CD4-positive, alpha-beta T cell treated with Interferon gamma for 1 hour (primary cell): ENCODE measurements around the gene ZBTB5.
A peak's percentile ranks its signal among the peaks of the same experiment; 100 is the strongest.
"Not testable (repeated sequence)": the region's sequence is repeated elsewhere in the genome, so short reads cannot be mapped to it uniquely, and the experiment has no call there.

Experiments used
- DNase-seq: peaks from one replicate; pipeline ENCODE4 v3.0.0-alpha.2; 2020

The ZBTB5 gene

DNA sequence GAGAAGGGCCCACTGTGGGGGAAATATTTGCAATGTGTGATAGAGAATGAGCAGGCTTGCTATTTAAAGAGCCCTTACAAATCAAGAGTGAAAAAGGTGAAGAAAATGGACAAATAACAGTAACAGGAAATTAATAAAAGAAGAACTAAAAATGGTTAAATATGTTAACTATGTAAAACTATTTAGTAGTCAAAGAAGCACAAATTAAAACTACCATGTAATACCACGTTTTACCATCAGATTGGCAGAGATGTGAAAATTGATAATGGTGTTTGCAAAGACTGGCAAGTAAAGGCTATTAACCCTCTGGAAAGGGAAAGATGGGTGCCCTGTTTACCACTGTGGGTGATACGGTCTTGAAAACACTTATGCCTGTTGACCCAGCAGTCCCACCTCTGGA, 65.9 kb downstream of the ZBTB5 start:
- DNase-seq = no peak

DNA sequence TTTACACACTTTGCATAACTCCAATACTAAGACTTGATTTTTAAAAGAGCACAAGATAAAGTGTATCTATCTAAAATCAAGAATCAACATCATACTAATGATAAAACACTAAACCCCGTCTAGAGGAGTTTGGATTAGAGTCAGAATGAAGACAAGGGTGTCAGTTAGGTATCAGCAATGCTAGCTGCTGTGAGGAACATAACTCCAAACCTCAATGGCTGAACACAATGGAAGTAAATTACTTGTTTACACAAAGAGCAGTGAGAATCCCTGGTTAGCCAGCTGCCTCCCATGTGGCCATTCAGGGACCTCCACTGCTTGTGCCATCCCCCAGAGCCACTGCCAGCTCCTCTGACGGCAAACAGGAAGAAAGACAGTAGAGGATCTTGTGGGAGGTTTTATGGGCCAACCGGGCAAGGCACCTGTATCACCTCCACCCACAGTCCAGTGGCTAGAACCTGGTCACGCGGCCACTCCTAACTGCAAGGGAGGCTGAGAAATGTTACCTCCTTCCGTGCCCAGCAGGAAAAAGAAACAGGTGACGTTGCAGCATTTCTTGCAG, 66.7 kb downstream of the ZBTB5 start:
- no peak for DNase-seq

DNA sequence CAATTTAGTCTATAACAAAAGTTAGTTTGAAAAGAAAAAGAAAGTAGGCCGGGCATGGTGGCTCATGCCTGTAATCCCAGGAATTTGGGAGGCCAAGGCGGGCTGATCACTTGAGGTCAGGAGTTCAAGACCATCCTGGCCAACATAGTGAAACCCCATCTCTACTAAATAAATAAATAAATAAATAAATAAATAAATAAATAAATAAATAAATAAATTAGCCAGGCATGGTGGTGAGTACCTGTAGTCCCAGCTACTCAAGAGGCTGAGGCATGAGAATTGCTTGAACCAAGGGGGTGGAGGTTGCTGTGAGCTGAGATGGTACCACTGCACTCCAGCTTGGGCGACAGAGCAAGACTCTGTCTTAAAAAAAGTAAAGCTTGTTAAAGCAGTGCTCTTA, 67.3 kb downstream of the ZBTB5 start:
- not testable (repeated sequence) for DNase-seq

DNA sequence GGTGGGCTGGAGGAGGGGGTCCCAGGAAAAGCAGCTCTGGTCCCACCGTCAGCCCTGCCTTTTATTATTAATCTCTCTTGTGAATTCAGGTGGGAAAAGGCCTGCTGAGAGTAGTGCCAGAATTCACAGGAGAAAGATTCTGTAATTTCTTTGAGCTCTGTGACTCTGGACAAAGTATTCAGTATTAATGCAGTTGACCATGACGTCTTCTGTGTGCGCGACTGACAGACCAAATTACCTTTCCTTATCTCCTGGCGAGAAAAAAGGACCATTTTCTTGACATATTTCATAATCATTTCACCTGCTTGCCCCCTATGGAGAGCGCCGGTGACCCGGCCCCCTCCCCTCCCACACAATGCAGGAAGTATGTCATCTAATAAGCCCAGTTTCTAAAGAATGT, 69.6 kb downstream of the ZBTB5 start:
- DNase-seq = no peak

DNA sequence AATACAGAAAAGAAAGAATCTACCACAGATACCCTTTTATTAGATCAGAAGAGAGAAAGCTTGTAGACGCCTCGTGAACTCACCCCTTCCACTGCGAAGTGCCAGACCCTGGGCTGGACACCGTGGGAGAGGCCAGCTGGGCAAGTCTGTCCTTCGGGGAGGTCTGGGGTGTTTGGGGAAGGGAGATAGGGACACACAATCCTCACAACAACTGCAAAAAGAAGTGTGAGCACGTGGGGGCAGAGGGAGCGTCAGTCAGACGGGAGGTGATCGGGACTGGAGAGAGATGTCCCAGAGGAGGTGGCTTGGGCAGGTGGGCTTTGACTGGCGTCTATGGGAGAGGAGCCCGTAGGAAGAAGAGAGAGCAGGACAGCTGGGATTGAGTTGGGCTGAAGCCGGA, 70.0 kb downstream of the ZBTB5 start:
- DNase-seq = no peak

DNA sequence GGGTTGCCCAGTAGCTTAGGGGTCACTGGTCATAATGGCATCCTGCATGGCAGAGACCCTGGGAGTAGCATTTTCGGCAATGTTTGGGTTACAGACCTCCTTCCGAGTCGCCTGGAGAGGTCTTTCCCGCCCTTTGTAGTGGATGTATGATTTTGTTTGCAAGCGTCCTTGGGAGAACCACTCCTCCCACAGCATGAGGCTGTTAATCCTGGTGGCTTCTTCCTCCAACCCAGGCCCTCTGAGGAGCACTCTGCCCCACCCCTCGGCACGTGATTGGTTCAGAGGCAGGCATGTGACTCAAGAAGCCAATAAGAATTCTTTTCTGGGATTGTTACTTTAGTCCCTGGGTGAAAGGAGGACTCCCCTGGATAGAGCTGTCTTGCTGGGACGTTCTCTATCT, 73.0 kb downstream of the ZBTB5 start:
- no peak for DNase-seq

DNA sequence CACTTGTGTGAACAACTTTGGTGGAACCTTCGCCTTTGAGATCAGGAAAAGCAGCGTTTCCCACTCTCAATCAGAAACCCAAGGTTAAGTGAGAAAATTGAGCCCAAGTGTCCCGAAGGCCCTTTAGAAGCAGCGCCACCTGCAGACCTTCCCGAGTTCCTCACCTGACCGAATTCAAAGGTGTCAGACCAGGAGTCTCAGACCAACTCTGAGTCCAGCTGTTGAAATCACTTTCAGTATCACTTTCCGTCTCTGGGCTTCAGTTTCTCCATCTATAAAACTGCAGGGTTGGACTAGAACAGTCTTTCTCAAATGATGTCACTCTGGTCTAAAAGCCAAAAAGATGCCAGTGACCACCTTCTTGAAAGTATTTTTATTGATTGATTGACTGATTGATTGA, 74.5 kb downstream of the ZBTB5 start:
- DNase-seq = peak; percentile 46
